ENCODE measurements around the gene FIBCD1.

FIBCD1 gene

DNA sequence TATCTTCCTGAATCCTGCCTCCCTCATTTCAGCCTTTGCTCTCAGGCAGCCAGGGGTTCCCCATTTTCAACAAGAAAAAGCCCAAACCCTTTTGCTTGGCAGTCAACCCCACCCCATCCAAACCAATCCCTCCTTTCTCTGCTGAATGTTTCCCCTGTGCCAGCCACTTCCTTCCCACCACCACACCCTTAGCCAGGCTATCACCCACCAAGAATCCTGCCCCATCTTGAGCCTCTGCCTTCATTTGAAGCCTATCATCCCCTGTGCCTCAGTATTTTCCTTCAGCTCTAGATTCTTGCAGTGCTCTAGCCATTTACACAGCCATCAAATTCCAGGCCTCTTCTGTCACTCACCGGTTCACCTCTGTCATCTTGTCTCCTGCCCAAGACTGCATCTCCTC is 15.3 kb upstream of the FIBCD1 start:
- DNase-seq: no peak

DNA sequence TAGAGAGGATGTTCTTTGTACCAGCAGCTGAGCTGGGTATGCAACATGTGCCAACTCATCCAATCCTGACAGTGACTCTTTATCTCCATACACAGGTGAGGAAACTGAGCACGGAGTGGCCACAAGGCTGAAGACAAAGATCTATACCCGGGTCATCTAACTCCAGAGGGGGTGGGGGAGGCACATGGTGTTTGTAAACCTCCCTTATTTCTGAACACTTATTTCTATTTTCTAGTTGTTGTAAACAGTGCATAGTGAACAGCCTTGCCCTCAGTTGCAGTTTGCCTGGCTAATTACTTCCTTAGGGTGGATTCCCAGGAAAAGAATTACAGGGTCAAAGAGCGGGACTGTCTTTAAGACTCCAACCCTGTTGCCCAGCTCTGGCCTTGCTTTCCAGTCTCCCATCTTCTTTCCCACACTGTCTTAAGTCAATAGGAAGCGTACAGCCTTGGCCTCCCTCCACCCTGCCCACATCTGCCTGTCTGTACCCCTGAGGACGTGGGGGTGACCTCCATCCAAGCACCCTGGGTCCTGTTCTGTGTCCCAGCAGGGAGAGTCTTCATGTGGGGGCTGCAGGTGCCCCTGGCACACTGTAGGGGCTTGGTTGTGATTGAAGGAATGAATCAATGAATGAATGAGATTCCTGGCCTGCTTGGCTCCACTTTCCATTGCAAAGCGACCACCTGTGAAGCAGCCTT is 13.2 kb upstream of the FIBCD1 start:
- DNase-seq: no peak

DNA sequence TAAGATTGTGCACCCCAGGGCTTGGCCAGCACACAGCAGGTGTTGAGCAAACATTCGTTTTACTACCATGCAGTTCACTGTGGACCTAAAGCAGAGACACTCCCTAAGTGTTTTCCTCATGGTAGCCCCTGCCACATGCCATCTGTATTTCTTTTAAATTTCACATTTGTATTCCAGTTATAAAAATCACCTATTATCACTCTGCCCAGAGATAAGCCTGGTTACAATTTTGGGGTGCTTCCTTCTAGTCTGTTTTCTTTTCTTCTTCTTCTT is 10.9 kb upstream of the FIBCD1 start:
- DNase-seq: no peak

DNA sequence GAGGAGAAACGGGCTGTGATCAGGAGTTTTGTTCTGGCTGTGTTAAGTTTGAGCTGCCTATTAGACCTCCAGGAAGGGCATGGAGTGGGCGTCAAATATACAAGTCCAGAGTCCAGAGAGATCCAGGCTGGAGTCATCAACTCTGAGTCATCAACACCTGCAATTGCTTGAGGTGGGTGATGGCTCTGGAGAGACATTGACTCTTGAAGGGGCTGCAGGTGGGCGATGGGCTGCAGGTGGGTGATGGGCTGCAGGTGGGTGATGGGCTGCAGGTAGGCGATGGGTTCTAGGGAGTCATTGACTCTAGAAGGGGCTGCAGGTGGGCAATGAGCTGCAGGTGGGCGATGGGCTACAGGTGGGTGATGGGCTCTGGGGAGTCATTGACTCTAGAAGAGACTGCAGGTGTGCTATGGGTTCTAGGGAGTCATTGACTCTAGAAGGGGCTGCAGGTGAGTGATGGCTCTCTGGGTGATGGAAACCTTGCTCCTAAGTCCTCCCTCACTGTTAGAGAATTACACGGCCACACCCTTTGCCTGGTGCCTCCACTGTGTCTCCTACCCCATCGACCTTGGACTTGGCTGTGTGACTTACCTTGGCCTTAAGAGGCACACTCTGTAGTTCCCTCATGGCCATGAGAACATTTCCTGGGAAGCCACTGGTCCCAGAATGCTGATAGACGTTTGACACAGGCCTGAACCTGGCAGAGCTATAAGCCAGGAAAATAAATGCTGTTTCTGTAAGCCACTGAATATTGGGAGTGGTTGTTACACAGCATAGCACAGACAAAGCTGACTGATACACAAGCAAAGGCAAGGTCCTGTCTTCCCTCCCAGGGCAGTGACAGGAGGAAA is 10.4 kb upstream of the FIBCD1 start:
- no peak for DNase-seq

DNA sequence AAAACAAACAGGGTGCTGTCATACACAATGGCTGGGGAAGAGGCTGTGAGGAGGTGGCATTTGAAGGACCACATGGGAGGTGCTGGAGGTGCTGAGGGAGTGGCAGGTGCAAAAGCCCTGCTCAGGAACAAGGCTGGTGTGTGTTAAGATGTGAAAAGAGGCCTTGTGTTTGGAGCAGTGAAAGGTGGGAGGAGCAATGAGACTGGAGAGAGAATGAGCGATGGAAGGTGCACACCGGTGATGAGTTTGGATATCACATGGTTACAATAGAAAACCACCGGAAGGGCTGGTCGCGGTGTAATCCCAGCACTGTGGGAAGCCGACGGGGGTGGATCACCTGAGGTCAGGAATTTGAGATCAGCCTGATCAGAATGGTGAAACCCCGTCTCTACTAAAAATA is 9.2 kb upstream of the FIBCD1 start:
- DNase-seq: no peak

DNA sequence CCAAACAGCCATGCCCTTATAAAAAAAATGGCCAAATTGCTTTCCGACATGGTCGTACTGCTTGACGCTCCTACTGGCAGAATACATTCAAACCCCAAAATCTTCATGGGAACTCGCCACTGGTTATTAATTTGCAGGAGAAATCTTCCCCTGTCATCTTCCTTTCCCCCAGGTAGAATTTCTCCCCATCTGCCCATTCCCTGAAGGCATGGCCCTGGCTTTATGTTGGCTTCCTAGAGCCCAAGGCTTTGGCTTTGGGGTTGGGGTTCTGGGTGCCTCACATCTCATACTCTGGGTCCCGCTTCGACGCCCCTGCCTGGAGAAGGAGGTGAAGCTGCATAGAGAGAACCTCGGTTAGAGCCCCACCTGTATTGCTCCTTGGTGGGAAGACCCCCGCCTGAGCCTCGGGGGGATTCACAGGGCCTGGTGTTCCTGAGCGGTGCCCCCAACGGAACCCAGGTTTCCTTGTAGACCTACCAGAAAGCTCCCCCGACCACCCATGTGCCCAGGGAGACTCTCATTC is 8.6 kb upstream of the FIBCD1 start:
- no peak for DNase-seq

DNA sequence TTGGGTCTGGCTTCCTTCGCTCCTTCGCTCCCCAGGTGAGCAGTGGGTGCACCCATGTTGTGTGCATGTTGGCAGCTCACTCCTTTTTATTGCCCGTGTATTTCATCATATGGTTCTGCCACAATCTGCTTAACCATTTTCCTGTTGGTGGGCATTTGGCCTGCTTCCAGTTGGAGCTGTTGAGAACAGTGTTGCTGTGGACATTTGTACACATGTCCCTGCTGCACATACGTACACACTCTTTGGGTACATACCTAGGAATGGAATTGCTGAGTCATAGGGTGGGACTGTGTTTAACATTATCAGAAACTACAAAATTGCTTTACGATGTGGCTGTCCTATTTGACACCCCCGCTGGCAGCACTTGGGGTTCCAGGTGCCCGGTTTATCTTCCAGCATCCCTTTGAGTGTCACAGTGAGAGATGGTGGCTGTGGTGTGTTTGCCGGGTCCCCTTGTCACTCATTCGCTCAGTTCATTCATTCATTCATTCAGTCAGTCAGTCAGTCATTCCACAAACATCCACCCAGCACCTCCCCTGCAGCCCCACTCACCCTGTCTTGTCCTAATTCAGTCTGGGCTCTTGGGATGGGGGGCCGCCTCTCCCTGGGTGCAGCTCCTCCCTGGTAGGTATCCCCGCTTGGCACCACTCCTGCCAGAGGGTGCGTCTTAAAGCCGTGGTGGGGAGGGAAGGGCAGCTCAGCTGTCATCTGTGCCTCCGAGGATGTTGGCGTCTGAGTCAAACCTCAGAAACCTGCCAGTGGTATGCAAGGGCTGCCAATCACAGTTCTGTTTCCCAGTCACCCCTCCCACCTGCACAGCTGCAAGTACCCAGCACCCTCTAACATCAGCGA is 7.9 kb upstream of the FIBCD1 start:
- DNase-seq: no peak

DNA sequence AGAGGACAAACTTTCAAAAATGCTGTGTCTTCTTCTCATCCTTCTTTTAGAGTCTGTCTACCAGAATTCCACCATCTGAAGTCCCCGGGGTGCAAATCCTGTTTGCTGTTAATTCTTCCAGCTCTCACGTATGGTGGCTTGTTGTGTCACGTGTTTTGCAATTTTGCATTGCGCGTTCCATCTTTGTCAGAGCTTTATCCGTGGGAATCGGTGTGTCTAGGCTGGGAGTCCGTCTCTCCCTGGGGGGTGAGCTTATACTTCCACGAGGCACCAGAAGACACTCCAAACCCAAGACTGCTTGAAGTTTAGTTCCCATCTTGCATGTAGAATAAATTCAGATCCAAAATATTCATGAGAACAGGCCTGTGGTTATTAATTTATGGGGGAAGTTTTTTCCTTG is 6.1 kb upstream of the FIBCD1 start:
- DNase-seq: no peak

DNA sequence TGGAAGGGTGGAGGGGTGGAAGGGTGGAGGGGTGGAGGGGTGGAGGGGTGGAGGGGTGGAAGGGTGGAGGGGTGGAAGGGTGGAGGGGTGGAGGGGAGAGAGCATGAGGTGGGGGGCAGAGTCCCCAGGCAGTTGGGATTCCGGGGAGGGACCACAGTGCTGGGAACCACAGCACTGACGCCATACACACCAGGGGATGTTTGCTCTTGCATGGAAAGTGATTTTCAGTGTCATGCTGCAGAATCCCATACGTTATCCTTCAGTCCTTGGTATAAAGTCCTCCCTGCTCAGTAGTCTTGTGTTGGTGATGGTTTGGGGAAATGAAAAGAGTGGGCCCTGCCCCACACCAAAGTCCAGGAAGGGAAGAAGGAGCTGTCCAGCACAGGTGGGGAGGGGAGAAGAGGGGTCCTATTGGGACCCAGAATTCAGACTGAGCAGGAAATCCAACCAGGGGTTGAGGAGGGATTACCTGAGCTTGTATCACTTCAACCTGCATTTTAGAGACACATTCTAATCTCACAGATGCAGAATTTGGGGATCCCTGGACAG is 5.5 kb upstream of the FIBCD1 start:
- no peak for DNase-seq

DNA sequence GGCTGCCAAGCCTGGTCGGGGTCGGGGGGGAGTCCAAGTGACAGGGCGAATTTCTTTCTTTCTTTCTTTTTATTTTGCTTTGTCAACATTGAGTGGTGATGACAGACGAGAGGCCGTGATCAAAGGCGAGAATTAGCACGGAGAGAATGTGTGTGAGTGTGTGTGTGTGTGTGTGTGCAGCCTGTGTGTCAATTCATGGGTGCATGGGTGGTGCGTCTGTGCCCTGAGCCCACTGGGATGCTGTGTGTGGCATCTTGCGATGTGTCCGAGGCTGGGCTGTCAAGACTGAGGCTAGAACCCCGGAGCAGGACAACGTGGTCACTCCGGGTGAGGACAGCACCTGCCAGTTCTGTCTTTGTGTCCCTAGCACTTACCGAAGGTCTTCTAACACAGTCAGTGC is 4.7 kb upstream of the FIBCD1 start:
- DNase-seq: no peak

DNA sequence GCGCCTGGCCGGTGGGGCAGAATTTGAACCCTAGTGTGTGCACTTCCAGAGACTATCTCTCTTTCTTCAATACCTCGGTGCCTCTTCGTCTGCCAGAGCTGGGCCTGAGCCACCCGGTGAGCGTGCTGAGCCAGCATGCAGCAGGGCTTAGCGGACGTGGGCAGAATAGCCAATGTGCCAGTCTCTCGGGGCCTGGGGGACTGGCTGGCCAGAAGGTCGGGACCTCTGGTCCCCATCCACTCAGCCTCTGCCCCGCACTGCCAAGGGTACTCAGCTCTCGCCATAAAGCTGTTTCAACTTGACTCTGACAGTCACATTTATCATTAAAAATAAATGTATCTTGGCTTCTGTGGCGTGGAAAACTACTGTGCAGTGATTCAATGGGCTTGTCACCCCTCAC is 4.2 kb upstream of the FIBCD1 start:
- DNase-seq: no peak

DNA sequence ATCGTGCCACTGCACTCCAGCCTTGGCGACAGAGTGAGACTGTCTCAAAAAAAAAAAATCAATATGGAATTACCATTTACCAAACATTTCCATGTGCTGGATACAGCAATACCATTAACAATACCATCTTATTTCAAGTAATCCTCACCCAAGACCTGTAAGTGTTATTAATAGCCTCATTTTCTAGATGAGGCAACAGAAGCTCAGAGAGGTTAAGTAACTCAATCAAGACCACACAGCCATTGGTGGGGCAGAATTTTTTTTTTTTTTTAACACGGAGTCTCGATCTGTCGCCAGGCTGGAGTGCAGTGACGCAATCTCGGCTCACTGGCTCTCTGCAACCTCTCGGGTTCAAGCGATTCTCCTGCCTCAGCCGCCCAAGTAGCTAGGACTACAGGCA is 3.6 kb upstream of the FIBCD1 start:
- DNase-seq: no peak

DNA sequence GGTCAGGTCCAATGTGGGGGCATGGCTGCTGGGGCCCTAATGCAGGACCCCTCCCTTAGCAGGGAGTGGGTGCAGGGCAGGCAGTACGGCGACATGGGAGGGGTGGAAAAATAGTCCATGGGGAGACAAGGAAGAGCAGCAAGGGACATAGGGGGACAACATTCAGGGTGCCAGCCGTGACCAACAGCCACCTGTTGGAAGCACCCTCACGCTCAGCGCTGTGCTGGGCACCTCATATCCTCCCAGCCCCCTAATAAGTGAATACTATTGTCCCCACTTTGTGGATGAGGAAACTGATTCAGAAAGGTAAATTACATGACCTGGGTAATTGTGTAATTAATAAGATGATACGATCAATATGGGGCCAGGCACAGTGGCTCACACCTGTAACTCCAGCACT is 3.0 kb upstream of the FIBCD1 start:
- DNase-seq: no peak

DNA sequence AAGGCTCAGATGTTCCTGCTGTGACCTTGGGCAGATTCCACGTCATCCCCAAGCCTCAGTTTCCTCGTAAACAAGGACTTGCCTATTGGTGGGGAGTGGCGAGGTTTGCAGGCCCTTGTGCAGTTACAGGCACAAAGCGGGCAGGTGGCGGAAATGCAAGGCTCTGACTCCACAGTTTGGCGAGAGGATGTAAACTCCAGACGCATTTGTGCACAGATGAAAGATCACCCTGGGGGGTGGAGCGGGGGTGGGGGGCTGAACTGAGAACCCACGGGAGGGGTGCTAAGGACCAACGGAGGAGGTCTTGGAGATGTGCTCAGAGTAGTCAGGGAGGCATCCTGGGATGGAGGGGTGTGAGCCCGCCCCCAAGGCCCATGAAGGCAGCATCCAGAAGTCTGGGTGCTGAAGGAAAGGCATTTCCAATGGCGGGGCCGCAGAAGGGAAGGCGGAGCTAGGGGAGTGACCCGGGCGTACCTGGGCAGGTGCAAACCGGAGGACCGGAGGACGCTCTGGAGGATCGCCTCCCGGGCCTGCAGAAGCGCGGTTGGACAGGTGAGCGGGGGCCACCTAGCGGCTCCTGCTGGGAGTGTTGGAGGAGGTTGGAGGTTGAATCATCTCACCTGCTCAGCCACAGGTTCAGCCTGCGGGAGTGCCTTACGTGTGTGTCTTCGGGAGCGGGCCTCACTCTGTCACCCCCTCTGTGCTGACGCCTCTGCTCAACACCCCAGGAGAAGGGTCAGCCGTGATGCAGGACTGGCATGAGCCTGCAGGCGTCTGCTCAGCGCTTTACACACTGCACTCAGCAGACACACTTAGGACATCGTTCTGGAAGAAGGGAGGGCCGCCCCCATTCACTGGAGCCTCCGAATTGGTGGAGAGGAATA is 1.9 kb upstream of the FIBCD1 start:
- peak; percentile 86 to 88 for DNase-seq

DNA sequence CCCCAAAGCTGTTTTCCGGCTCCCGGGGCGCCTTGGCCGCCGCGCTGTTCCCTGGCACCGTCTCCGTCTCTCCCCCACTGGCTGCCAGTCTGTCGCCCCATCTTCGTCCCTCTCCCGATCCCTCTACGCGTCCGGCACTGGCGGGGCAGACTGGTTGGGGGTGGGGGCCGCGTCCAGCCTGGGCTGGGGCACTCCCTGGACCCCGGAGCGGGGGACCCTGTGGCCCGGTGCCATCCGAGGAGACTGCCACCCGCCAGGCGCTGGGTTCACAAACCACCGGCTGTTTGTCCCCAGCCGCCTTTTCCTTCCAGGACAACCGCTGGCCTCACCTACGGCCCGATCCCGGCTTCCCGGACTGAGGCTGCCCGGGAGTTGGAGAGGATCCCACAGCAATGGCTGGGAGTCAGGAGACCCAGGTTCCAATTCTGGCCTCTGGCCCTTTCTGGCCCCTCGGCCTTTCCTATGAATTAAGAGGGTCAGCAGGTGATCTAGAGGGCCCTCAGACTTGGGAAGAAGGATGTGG is 1.0 kb upstream of the FIBCD1 start:
- peak; percentile 24 to 33 for DNase-seq

DNA sequence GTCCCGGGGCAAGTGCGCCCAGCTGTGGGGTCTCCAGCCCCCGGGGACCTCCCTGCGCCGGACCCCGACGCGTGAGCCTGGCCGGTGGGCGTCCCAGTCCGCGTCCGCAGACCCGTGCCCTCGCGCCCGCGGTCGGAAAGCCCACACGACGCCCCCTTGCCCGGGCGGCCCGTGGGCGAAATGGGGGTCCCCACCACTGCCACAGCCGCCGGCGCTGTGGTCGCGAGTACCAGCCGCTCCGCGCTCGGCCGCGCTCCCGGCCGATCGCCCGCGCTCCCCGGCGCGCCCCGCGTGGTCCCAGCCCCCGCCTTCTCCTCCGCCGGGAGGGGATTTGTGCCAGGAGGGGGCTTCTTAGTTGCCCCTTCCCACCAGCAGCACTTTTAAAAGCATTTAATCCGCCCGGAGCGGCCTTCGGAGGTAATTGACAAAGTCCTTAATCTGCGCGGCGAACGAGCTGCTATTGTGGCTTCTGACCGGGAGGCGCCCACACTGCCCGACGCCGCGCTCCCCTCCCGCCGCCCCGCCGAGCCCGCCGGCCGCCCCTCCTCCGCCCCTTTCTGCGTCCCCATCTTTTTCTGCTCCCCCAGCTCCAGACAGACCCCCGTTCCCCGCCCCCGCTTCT is 469 bp upstream of the FIBCD1 start:
- DNase-seq: peak; percentile 29 to 44

DNA sequence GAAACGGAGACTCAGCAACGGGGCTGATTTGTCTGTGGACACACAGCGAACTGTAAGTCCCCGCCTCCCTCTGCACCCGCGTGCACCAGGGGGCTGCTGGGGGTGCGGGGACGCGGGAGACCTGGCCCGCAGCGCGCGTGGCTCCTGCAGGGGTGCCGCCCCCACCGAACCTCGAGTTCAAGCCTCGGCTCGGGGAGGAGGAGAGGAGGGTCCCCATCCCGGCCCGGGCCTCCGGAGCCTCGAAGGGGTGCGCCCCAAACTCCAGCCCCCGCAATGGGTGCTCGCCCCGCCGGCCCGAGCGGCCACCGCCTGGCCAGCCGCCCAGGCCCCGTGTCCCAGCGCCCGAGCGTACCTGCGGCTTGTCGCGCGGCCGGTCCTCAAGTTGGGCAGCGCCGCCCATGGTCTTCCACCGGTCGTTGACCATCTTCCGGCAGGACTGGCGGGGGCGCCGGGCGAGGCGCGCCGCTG is 829 bp downstream of the FIBCD1 start:
- no peak for DNase-seq

DNA sequence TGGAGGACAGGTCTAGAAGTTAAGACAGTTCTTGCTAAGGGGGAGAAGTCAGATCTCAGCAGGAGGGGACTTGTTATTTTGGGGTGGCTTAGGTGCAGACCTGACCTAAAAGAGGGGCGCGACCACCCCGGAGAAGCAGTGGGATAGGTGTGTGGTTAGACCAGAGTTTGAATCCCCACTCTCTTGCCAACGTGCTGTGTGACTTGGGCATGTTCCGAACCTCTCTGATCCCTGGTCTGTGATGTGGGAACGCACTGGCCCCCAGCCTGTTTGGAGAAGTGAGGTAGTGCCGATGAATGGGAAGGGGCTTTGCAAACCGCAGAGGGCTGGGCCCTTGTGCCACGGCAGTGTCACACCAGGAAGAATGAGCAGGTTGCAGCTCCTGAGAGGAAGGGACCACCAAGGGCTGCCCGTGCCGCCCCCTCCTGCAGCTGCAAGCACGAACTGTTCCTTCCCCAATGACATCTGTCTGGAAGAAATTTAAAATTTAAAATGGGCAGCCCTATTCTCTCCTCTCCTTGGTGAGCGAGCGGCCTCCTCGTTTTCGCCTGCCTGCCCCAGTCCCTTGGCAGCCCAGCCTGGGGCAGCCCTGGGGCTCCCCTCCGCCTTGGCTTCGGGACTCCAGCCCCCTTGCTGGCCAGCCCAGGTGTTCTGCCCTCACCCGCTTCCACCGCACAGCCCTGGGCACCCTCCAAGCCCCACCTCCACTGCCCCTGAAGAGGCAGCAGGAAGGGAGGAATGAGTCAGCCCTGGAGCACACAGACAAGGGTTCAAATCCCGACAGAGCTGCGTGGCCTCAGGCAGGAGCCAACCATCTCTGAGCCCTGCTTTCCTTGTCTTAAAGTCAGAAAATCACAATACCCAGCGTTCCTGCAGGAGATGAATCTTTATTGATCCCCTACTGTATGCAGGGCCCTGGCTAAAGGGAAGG is 1.6 kb downstream of the FIBCD1 start:
- DNase-seq: no peak

DNA sequence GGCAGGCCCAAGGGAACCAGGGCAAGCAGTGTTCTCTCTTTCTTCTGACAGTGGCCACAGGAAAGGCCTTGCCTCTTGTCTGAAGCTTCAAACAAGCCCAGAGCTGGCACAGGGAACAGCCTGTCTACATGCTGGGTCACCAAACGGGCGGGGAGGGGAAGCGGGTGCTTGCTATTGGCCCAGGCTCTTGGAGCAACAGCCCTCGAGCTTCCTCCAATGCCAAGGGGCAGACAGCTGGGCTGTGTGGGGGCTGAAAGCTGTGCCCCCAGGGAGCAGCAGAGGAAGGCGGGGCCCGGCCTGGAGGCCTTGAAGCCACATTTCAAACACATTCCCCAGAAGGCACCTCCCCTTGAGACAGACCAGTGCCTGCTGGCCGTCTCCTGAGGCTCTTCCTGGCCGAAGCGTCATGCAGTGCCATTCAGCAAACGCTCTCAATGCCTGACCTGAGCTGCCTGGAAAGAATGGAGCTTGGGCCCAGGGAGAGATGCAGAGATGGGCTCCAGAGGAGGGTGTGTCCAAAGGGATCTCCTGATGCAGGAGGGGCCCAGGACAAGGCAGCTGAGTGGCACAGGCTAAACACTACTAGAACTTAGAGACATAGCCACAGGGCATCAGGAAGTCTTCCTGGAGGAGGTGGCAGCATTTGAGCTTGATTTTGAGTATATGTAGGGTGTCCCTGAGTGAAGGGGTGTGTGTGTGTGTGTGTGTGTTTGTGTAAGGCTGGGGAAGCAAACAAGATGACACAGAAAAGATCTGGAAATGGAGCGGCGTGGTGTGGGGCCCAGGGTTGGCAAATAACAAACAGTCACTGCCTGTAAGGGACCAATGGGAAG is 2.5 kb downstream of the FIBCD1 start:
- DNase-seq: no peak

Data from activated T-cell treated with anti-CD3 and anti-CD28 coated beads, Interleukin-2, amount 50 U/mL, for 48 hours (primary cell).